Measurements from ENCODE around the gene KRTAP10-8.

DNA sequence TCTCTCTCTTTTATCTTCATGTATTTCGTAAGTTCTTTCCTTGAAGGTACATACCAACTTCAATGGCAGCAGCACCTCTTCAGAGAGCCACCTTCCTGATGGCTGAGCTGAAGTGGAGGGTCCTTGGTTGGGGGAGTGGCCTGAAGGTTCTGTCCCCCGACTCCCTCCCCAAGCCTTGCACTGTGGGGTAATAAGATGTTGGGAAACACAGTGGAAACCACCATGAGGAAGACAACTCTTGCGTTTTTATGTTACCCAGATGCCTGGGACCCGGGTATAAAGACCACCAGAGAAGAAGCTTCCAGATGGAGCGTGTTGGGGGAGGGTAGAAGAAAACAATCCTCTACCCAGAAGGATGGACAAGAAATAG lies 46.6 kb downstream of the KRTAP10-8 start:
- TF ChIP-seq EZH2 (IDR thresholded peaks at IDR 0.05; ENCODE audit: low read length, unreplicated experiment) (no peak), EZH2phosphoT487 (IDR thresholded peaks at IDR 0.05; ENCODE audit: borderline replicate concordance, low read length) (no peak)
- TF ChIP-seq, protein P1, sequence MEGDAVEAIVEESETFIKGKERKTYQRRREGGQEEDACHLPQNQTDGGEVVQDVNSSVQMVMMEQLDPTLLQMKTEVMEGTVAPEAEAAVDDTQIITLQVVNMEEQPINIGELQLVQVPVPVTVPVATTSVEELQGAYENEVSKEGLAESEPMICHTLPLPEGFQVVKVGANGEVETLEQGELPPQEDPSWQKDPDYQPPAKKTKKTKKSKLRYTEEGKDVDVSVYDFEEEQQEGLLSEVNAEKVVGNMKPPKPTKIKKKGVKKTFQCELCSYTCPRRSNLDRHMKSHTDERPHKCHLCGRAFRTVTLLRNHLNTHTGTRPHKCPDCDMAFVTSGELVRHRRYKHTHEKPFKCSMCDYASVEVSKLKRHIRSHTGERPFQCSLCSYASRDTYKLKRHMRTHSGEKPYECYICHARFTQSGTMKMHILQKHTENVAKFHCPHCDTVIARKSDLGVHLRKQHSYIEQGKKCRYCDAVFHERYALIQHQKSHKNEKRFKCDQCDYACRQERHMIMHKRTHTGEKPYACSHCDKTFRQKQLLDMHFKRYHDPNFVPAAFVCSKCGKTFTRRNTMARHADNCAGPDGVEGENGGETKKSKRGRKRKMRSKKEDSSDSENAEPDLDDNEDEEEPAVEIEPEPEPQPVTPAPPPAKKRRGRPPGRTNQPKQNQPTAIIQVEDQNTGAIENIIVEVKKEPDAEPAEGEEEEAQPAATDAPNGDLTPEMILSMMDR (conservative IDR thresholded peaks at IDR 0.05; ENCODE audit: low read depth, low read length), result no peak
